Measurements from ENCODE around the gene DHFR. TPM values are rescaled to one million over a fixed set of nuclear protein-coding genes. Genes with fewer than 3 reads are reported as not detected.
"Not testable (repeated sequence)": the region's sequence is repeated elsewhere in the genome, so short reads cannot be mapped to it uniquely, and the experiment has no call there.

The DHFR gene
- total RNA-seq, 2 donors from 2014 or later: 1.8 to 2.0 TPM

DNA sequence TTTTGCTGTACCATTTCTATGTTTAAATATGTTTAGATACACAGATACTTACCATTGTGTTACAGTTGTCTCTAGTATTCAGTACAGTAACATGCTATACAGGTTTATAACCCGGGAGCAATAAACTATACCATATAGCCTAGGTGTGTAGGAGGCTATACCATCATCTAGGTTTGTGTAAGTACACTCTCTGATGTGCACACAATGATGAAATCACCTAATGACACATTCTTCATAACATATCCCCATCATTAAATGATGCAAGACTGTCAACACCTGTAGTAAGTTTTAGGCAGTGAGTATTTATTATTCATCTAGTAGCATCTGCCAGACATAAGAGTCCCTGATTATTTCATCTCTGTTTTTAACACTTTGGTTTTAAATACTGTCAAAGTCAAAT, 7.3 kb upstream of the DHFR start:
- ATAC-seq: no peak
- intact Hi-C loops (cut with DNase I): no loop called here
- Histone ChIP-seq H3K27me3 (no peaks in the 10 kb centered on the region), H3K9me3 (no peaks in the 10 kb centered on the region), H3K27ac (no peak overlapping the region), H3K36me3 (replicated peaks in 1 of 2; ENCODE audit: insufficient read depth in 1 of 2, low read depth in 2 of 2) (peaks cover 0 to 14% of the 10 kb centered on the region in 2 donors), H3K4me3 (no peak overlapping the region), H3K4me1 (no peaks in the 10 kb centered on the region)
- no peak for DNase-seq
- TF ChIP-seq POLR2A (IDR thresholded peaks at IDR 0.05) (no peak), CTCF (IDR thresholded peaks at IDR 0.05) (no peak)
- 0 to 48% methylated on average over 1 of the region's 1 CpG for WGBS, 2 donors

DNA sequence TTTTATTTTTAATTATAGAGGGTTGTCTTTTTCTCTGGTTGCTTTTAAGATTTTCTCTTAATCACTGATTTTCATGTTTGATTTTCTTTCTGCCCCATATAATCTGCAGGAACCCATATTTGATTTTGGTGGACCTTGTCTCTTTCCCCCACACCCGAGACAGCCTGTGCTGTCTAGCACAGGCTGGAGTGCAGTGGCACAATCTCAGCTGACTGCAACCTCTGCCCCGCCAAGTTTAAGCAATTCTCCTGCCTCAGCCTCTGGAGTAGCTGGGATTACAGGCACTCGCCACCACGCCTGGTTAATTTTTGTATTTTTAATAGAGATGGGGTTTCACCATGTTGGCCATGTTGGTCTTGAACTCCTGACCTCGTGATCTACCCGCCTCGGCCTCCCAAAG, 5.9 kb upstream of the DHFR start:
- H3K4me3 ChIP-seq; DNase-seq; H3K9me3 ChIP-seq; H3K27ac ChIP-seq; H3K4me1 ChIP-seq; intact Hi-C loops (cut with DNase I); H3K27me3 ChIP-seq; ATAC-seq: not testable (repeated sequence)
- H3K36me3 ChIP-seq (replicated peaks in 1 of 2; ENCODE audit: insufficient read depth in 1 of 2, low read depth in 2 of 2): peaks cover 0 to 11% of the 10 kb centered on the region in 2 donors
- 86 to 87% methylated on average over 7 of the region's 7 CpGs for WGBS, 2 donors

GRCh38 chr5:80659106-80659505, 4.3 kb upstream of the DHFR start:
- WGBS, 2 donors: 89 to 92% methylated on average over 5 of the region's 5 CpGs
- H3K27me3 ChIP-seq: no peaks in the 10 kb centered on the region
- H3K4me1 ChIP-seq: peaks cover 13% of the 10 kb centered on the region
- ATAC-seq (no peak), DNase-seq (no peak)
- intact Hi-C loops (cut with DNase I): loop anchor here (10.0 kb wide), 1 partner anchor 174 kb away; the partner anchor contains the start of gene FAM151B
- no peak overlapping the region for H3K4me3 ChIP-seq
- TF ChIP-seq CTCF (IDR thresholded peaks at IDR 0.05): no peak
- H3K27ac ChIP-seq: no peak overlapping the region
- H3K36me3 ChIP-seq (replicated peaks in 1 of 2; ENCODE audit: insufficient read depth in 1 of 2, low read depth in 2 of 2): peaks cover 0 to 11% of the 10 kb centered on the region in 2 donors
- H3K9me3 ChIP-seq: no peaks in the 10 kb centered on the region

- H3K36me3 ChIP-seq (replicated peaks in 1 of 2; ENCODE audit: insufficient read depth in 1 of 2, low read depth in 2 of 2): peaks cover 0 to 11% of the 10 kb centered on the region in 2 donors
- TF ChIP-seq POLR2A (IDR thresholded peaks at IDR 0.05): no peak
- no peak for TF ChIP-seq CTCF (IDR thresholded peaks at IDR 0.05)
- H3K4me1 ChIP-seq: peaks cover 25% of the 10 kb centered on the region
- DNase-seq: no peak
- H3K27me3 ChIP-seq: no peaks in the 10 kb centered on the region
- intact Hi-C loops (cut with DNase I): loop anchor here (10.0 kb wide), 1 partner anchor 172 kb away; the partner anchor contains the start of gene FAM151B
- no peak overlapping the region for H3K27ac ChIP-seq
- no peak overlapping the region for H3K4me3 ChIP-seq
- 0% methylated on average over 1 of the region's 1 CpG for WGBS, 2 donors
- no peak for ATAC-seq
- no peaks in the 10 kb centered on the region for H3K9me3 ChIP-seq
Measured at GRCh38 chr5:80656425-80656824, 1.6 kb upstream of the DHFR start.

- H3K9me3 ChIP-seq: no peaks in the 10 kb centered on the region
- H3K27me3 ChIP-seq: no peaks in the 10 kb centered on the region
- peaks cover 25% of the 10 kb centered on the region for H3K4me1 ChIP-seq
- peak overlapping the region in 1 of 2 donors; percentile 85 for H3K4me3 ChIP-seq
- DNase-seq (no peak), ATAC-seq (no peak)
- H3K36me3 ChIP-seq (replicated peaks in 1 of 2; ENCODE audit: insufficient read depth in 1 of 2, low read depth in 2 of 2): peaks cover 0 to 11% of the 10 kb centered on the region in 2 donors
- intact Hi-C loops (cut with DNase I): loop anchor here (10.0 kb wide), 1 partner anchor 171 kb away; the partner anchor contains the start of gene FAM151B
- 11 to 14% methylated on average over 7 of the region's 7 CpGs for WGBS, 2 donors
- H3K27ac ChIP-seq: peak overlapping the region in 3 of 4 donors; percentile 92 to 98 (median 95)
- no peak for TF ChIP-seq POLR2A (IDR thresholded peaks at IDR 0.05)
- no peak for TF ChIP-seq CTCF (IDR thresholded peaks at IDR 0.05)
Measured at GRCh38 chr5:80655231-80655774, 520 bp upstream of the DHFR start.

Data from body of pancreas (tissue), 4 donors.